NK-92 (cell line): ENCODE data around the gene ID2.

ENCODE experiments used
- DNase-seq: peaks from one replicate; lab custom pipeline; 2025; ENCODE audit not compliant: unreplicated experiment; lab: John Stamatoyannopoulos, UW

Gene ID2

GRCh38 chr2:8667896-8668512 is 13.9 kb upstream of the ID2 start:
- DNase-seq: no peak

GRCh38 chr2:8669157-8669817 is 12.6 kb upstream of the ID2 start:
- DNase-seq: no peak

DNA sequence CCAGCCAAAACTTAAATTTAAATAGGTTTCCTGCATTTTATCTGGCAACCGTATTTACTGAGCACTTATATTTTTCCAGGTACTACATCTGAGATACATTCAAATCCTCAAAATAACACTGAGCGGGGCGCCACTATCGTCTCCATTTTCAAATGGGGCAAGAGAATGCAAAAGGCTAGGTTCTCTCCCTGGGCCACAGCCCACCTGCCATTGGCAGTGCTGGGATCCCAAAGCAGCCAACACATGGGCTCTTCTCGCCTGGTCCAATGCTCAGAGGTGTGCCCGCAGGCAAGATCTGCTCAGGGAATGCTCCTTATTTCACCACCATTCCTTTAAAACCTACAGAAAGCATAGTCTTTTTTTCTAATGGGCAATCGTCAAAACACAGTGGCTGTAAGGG is 11.3 kb upstream of the ID2 start:
- no peak for DNase-seq

GRCh38 chr2:8671176-8671575 is 10.7 kb upstream of the ID2 start:
- DNase-seq: no peak

GRCh38 chr2:8671802-8672201 is 10.1 kb upstream of the ID2 start:
- no peak for DNase-seq

GRCh38 chr2:8672940-8673339 is 8.9 kb upstream of the ID2 start:
- no peak for DNase-seq

GRCh38 chr2:8673381-8673780 is 8.5 kb upstream of the ID2 start:
- no peak for DNase-seq

DNA sequence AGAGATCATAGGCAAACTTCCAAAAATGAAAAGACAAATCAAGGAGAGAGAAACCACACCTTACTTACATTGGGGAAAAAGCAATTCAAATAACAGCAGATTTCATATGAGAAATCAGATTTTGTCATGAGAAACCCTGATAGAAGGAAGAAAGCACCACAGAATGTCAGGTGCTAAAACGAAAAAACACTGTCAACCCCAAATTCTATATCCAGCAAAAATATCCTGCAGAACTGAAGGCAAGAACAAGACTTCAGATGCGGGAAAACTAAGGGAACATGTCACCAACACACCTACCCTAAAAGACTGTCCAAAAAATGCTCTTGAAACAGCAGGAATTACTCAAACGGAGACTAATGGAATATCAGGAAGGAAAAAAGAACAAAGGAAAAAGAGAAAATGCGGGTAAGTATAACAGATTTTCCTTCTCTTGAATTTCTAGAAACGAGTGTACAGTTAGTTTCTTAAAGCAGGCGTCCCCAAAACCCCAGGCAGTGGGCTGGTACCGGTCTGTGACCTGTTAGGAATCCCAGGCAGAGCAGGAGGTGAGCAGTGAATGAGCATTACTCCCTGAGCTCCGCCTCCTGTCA is 7.3 kb upstream of the ID2 start:
- no peak for DNase-seq

GRCh38 chr2:8675543-8675942 is 6.3 kb upstream of the ID2 start:
- no peak for DNase-seq

- no peak for DNase-seq
Observed at GRCh38 chr2:8676191-8676920, 5.5 kb upstream of the ID2 start.

- no peak for DNase-seq
Observed at GRCh38 chr2:8676921-8677645, 4.8 kb upstream of the ID2 start.

GRCh38 chr2:8677646-8678592 is 3.9 kb upstream of the ID2 start:
- DNase-seq: no peak

DNA sequence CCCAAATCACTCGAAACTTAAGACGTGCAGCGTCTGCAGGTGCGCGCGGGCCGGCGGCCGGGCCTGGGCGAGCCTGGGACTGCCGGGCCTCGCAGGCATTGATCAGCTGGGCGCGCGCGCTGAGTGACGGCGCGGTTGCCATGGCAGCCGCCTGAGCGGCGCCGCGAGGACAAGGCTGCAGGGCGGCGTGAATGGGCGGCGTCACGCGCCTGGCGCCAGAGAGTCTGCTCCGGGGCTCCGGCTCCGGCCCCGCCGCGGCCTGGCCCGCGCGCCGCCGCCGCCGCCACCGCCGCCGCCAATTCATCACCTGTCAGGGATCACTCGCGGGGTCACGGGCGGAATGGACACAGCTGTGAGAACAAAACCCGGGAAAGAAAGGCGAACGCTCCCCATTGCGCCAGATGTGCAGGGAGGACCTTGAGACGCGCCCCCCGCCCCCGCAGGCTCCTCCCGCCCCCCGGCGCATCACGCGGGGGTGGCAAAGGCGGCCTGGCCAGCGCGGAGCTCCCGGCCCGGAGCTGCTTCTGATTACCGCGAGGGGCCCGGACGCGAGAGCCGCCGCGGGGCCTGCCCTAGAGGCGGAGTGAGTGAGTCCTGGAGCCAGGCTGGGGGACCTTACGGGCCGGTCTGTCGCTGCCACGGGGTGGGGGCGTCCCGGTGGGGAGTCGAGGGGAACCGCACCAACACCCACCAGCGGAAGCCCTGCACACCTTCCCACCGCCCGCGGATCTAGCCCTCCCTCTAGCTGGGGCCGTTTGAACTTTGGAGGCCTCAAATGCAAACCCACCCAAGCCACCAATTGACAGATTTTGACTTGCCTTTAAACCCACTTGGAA is 2.9 kb upstream of the ID2 start:
- DNase-seq: no peak

DNA sequence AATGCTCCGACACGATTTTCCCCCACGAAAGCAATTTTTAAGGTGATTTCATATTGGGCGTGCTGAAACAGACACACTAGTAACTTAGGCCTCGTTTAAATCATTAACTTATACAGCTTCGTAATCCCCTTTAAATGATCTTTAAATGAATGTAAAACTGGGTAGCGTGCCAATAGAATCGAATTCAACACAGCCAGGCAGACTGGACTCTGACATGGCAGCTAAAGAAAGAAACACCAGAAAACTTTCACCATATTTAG is 2.4 kb upstream of the ID2 start:
- no peak for DNase-seq

GRCh38 chr2:8679827-8680731 is 1.8 kb upstream of the ID2 start:
- DNase-seq: no peak

- DNase-seq: no peak
Observed at GRCh38 chr2:8680822-8681760, 765 bp upstream of the ID2 start.
